Parathyroid adenoma (tissue), 2 donors: ENCODE data around the gene KIF1A.

Source experiments
- H2AFZ ChIP-seq: fragments of 300-600 bp; sonication (generic); one replicate; pipeline ENCODE4 v1.7.0; 2017; ENCODE audit warnings: antibody characterized with exemption, mild to moderate bottlenecking
- H3K27ac ChIP-seq: fragments of 300-600 bp; sonication (generic); one replicate; pipeline ENCODE4 v1.7.0; 2017
- H3K27me3 ChIP-seq: fragments of 300-600 bp; sonication (generic); one replicate; pipeline ENCODE4 v1.7.0; 2017; ENCODE audit warnings: low read length; ENCODE audit not compliant: control insufficient read depth, insufficient read depth
- H3K36me3 ChIP-seq: fragments of 300-600 bp; sonication (generic); one replicate; pipeline ENCODE4 v1.7.0; 2017; ENCODE audit warnings: low read length; ENCODE audit not compliant: control insufficient read depth, insufficient read depth
- H3K4me1 ChIP-seq: fragments of 300-600 bp; sonication (generic); one replicate; pipeline ENCODE4 v1.7.0; 2017; ENCODE audit warnings: control low read depth
- H3K4me2 ChIP-seq: fragments of 300-600 bp; sonication (generic); one replicate; pipeline ENCODE4 v1.7.0; 2017; ENCODE audit warnings: low read length
- H3K4me3 ChIP-seq: fragments of 300-600 bp; sonication (generic); one replicate; pipeline ENCODE4 v1.7.0; 2017; ENCODE audit warnings: low read depth, low read length
- H3K79me2 ChIP-seq: fragments of 300-600 bp; sonication (generic); one replicate; pipeline ENCODE4 v1.7.0; 2017; ENCODE audit warnings: control low read depth
- H3K9ac ChIP-seq: fragments of 300-600 bp; sonication (generic); one replicate; pipeline ENCODE4 v1.7.0; 2017; ENCODE audit warnings: mild to moderate bottlenecking
- H3K9me3 ChIP-seq: fragments of 300-600 bp; sonication (generic); one replicate; pipeline ENCODE4 v1.7.0; 2017; ENCODE audit warnings: low read length; ENCODE audit not compliant: control insufficient read depth
- CTCF ChIP-seq: fragments of 300-600 bp; sonication (generic); IDR thresholded peaks from one replicate; pipeline ENCODE4 v1.7.0; 2017; ENCODE audit warnings: antibody characterized with exemption, mild to moderate bottlenecking
- donor health status: primary hyperparathyroidism.

KIF1A gene

GRCh38 chr2:240688553-240688919 lies 131.5 kb downstream of the KIF1A start:
- H2AFZ ChIP-seq, result no peak overlapping the region
- H3K27ac ChIP-seq, result no peak overlapping the region
- H3K4me2 ChIP-seq, result no peak overlapping the region
- TF ChIP-seq CTCF, result no peak
- no peak overlapping the region for H3K9ac ChIP-seq
- H3K4me1 ChIP-seq, result peaks cover 7% of the 10 kb centered on the region
- no peaks in the 10 kb centered on the region for H3K27me3 ChIP-seq
- H3K4me3 ChIP-seq, result no peak overlapping the region
- no peaks in the 10 kb centered on the region for H3K36me3 ChIP-seq
- no peaks in the 10 kb centered on the region for H3K9me3 ChIP-seq
- H3K79me2 ChIP-seq, result no peaks in the 10 kb centered on the region

GRCh38 chr2:240687741-240688552 lies 132.1 kb downstream of the KIF1A start:
- Histone ChIP-seq H3K27ac (no peak overlapping the region), H3K9me3 (no peaks in the 10 kb centered on the region), H3K9ac (no peak overlapping the region), H3K4me3 (no peak overlapping the region), H3K4me2 (no peak overlapping the region), H3K27me3 (no peaks in the 10 kb centered on the region), H3K79me2 (no peaks in the 10 kb centered on the region), H3K36me3 (no peaks in the 10 kb centered on the region), H2AFZ (no peak overlapping the region), H3K4me1 (peaks cover 7% of the 10 kb centered on the region)
- no peak for TF ChIP-seq CTCF

- H3K4me3 ChIP-seq, result peak overlapping the region; percentile 35
- peaks cover 7% of the 10 kb centered on the region for H3K4me1 ChIP-seq
- TF ChIP-seq CTCF, result no peak
- H3K9ac ChIP-seq, result no peak overlapping the region
- no peaks in the 10 kb centered on the region for H3K27me3 ChIP-seq
- H3K4me2 ChIP-seq, result peak overlapping the region; percentile 67
- H3K9me3 ChIP-seq, result no peaks in the 10 kb centered on the region
- H2AFZ ChIP-seq, result no peak overlapping the region
- no peaks in the 10 kb centered on the region for H3K79me2 ChIP-seq
- H3K27ac ChIP-seq, result no peak overlapping the region
- no peaks in the 10 kb centered on the region for H3K36me3 ChIP-seq
Observed at GRCh38 chr2:240687045-240687740, 132.8 kb downstream of the KIF1A start.

GRCh38 chr2:240686460-240686859 lies 133.6 kb downstream of the KIF1A start:
- Histone ChIP-seq H3K9me3 (no peaks in the 10 kb centered on the region), H3K4me1 (peaks cover 7% of the 10 kb centered on the region), H3K27ac (no peak overlapping the region), H3K4me3 (peak overlapping the region; percentile 35), H3K27me3 (no peaks in the 10 kb centered on the region), H3K4me2 (peak overlapping the region; percentile 67), H3K79me2 (no peaks in the 10 kb centered on the region), H2AFZ (peak overlapping the region; percentile 68), H3K36me3 (no peaks in the 10 kb centered on the region), H3K9ac (no peak overlapping the region)
- no peak for TF ChIP-seq CTCF
